C4-2B (cell line): ENCODE data around the gene SLC7A6.

Experiments
- ZFX ChIP-seq: fragments of 450-650 bp; IDR thresholded peaks from 2 replicates; pipeline ENCODE4 v1.6.1; 2017
- TF ChIP-seq, protein P1 (sequence below): fragments of 450-650 bp; conservative IDR thresholded peaks from 2 replicates; pipeline ENCODE4 v1.5.1; 2017; ENCODE audit warnings: mild to moderate bottlenecking

DNA sequence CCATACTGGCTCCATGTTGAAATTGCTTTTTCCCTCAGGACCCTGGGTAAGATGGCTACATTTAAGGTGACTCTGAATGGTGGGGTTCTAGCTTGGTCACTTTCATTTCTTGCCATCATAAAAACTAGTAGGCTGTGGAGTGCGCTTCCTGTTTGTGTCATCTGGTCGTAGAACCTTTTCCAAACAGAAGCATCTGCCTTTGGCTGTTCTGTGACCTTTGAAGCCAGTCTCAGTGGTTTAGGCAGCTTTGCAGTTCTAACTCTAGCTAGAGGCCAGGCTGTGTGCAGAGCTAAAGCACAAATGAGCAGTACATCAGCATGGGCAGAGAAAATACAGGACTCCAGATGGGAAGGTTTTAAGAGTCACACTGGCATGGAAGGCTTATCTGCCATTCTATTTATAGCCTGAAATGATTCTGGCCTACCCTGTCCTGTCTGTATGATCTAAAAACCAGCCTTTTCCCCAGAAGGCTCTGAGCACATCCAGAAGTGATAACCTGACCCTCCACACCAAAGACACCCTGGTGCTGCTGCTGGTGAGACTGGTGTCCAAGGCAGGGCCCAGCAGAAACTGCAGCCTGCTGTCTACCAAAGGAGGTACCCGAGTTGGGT, 37.0 kb upstream of the SLC7A6 start:
- TF ChIP-seq, protein P1, sequence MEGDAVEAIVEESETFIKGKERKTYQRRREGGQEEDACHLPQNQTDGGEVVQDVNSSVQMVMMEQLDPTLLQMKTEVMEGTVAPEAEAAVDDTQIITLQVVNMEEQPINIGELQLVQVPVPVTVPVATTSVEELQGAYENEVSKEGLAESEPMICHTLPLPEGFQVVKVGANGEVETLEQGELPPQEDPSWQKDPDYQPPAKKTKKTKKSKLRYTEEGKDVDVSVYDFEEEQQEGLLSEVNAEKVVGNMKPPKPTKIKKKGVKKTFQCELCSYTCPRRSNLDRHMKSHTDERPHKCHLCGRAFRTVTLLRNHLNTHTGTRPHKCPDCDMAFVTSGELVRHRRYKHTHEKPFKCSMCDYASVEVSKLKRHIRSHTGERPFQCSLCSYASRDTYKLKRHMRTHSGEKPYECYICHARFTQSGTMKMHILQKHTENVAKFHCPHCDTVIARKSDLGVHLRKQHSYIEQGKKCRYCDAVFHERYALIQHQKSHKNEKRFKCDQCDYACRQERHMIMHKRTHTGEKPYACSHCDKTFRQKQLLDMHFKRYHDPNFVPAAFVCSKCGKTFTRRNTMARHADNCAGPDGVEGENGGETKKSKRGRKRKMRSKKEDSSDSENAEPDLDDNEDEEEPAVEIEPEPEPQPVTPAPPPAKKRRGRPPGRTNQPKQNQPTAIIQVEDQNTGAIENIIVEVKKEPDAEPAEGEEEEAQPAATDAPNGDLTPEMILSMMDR = no peak
- no peak for TF ChIP-seq ZFX
